SK-N-SH (cell line): Measurements from ENCODE around the gene AKR1E2. TPM values are rescaled to one million over a fixed set of nuclear protein-coding genes. Genes with fewer than 3 reads are reported as not detected.

ENCODE experiments used
- CTCF ChIA-PET: fragments of 300-600, 350-600 bp; formaldehyde crosslinking; extraction: SDS; loops from one replicate; lab custom pipeline; 2021; lab: Yijun Ruan, JAX
- POLR2A ChIA-PET: fragments of 350-600 bp; sonication (Branson Sonifier 250); formaldehyde crosslinking; extraction: SDS; loops from one replicate; lab custom pipeline; 2020; ENCODE audit warnings: antibody characterized with exemption, inconsistent platforms; lab: Yijun Ruan, JAX
- DNase-seq: peaks from one replicate; pipeline ENCODE4 v3.0.0; 2012
- H2AFZ ChIP-seq: fragments of 200-600 bp; sonication (generic); 2 replicates; pipeline ENCODE4 v1.8.1; 2016; ENCODE audit warnings: antibody characterized with exemption, mild to moderate bottlenecking, low read depth
- H3F3A ChIP-seq: fragments of 200-600 bp; sonication (generic); replicated peaks from 2 replicates; pipeline ENCODE3; 2016; ENCODE audit warnings: antibody characterized with exemption, mild to moderate bottlenecking; ENCODE audit not compliant: insufficient read depth
- H3K27ac ChIP-seq, 2 experiments: fragments of 200-500 bp in 1 of 2; fragments of 200-600 bp in 1 of 2; sonication (Bioruptor generic) in 1 of 2; sonication (generic), shearing (Covaris generic) in 1 of 2; 2 replicates each; pipeline versions ENCODE4 v1.5.1 to v1.6.1; 2014 to 2016; ENCODE audit warnings: low read depth in 2 of 2, inconsistent platforms in 1 of 2, low read length in 1 of 2, mild to moderate bottlenecking in 1 of 2, mixed read lengths in 1 of 2
- H3K27me3 ChIP-seq: fragments of 200-600 bp; sonication (generic), shearing (Covaris generic); 2 replicates; pipeline ENCODE4 v1.6.1; 2016; ENCODE audit warnings: mixed run types; ENCODE audit not compliant: insufficient read depth
- H3K36me3 ChIP-seq, 2 experiments: fragments of 200-500 bp in 1 of 2; fragments of 200-600 bp in 1 of 2; sonication (Bioruptor generic) in 1 of 2; sonication (generic) in 1 of 2; replicated peaks in 1 of 2; 2 replicates each; pipeline versions ENCODE3 to v1.5.1; 2014 to 2016; ENCODE audit warnings: low read length in 1 of 2, mild to moderate bottlenecking in 1 of 2; ENCODE audit not compliant: insufficient read depth in 2 of 2, control insufficient read depth in 1 of 2
- H3K4me1 ChIP-seq, 2 experiments: fragments of 200-500 bp in 1 of 2; fragments of 200-600 bp in 1 of 2; sonication (Bioruptor generic) in 1 of 2; sonication (generic), shearing (Covaris generic) in 1 of 2; 2 replicates each; pipeline versions ENCODE4 v1.5.1 to v1.6.1; 2014 to 2016; ENCODE audit warnings: low read depth in 1 of 2, low read length in 1 of 2, mixed run types in 1 of 2; ENCODE audit not compliant: insufficient read depth in 2 of 2, control insufficient read depth in 1 of 2
- H3K4me2 ChIP-seq: fragments of 200-600 bp; sonication (generic), shearing (Covaris generic); 2 replicates; pipeline ENCODE4 v1.6.1; 2017; ENCODE audit warnings: mixed run types
- H3K4me3 ChIP-seq, 2 experiments: fragments of 200-500 bp in 1 of 2; fragments of 200-600 bp in 1 of 2; sonication (Bioruptor generic) in 1 of 2; sonication (generic), shearing (Covaris generic) in 1 of 2; 2 replicates each; pipeline versions ENCODE4 v1.5.1 to v1.8.1; 2014 to 2016; ENCODE audit warnings: low read depth in 2 of 2, inconsistent platforms in 1 of 2, low read length in 1 of 2, mild to moderate bottlenecking in 1 of 2, mixed read lengths in 1 of 2, moderate library complexity in 1 of 2
- H3K79me2 ChIP-seq: fragments of 200-600 bp; sonication (generic); 2 replicates; pipeline ENCODE4 v1.8.1; 2017; ENCODE audit warnings: mild to moderate bottlenecking; ENCODE audit not compliant: insufficient read depth
- H3K9ac ChIP-seq: fragments of 200-600 bp; sonication (generic); 2 replicates; pipeline ENCODE4 v1.6.1; 2017; ENCODE audit warnings: mixed run types
- H3K9me2 ChIP-seq: fragments of 200-600 bp; sonication (generic); 2 replicates; pipeline ENCODE4 v1.6.1; 2017; ENCODE audit warnings: mixed run types
- H3K9me3 ChIP-seq: fragments of 200-600 bp; sonication (generic); 2 replicates; pipeline ENCODE4 v1.6.1; 2017; ENCODE audit warnings: mixed run types, mild to moderate bottlenecking, moderate library complexity
- H4K20me1 ChIP-seq: fragments of 200-600 bp; sonication (generic); 2 replicates; pipeline ENCODE4 v1.6.1; 2017; ENCODE audit warnings: mild to moderate bottlenecking, mixed run types; ENCODE audit not compliant: insufficient read depth
- ELF1 ChIP-seq: IDR thresholded peaks from 2 replicates; pipeline ENCODE4 v1.4.0; 2012
- EZH2phosphoT487 ChIP-seq: fragments of 200-600 bp; sonication (generic); IDR thresholded peaks from 2 replicates; pipeline ENCODE4 v1.6.1; 2017; ENCODE audit warnings: low read depth, mixed run types, mild to moderate bottlenecking, antibody characterized with exemption, moderate library complexity, borderline replicate concordance
- FOSL2 ChIP-seq: IDR thresholded peaks from 2 replicates; pipeline ENCODE4 v1.4.0; 2012; ENCODE audit warnings: low read depth, mild to moderate bottlenecking, moderate library complexity, borderline replicate concordance
- FOXJ3 ChIP-seq: sonication (generic); formaldehyde crosslinking; IDR thresholded peaks from 2 replicates; pipeline ENCODE4 v1.5.1; 2020; ENCODE audit warnings: mild to moderate bottlenecking, missing genetic modification reagents
- GABPA ChIP-seq: IDR thresholded peaks from 2 replicates; pipeline ENCODE4 v1.4.0; 2012; ENCODE audit warnings: low read depth, mild to moderate bottlenecking
- MAX ChIP-seq: IDR thresholded peaks from 2 replicates; pipeline ENCODE4 v1.4.0; 2012; ENCODE audit warnings: low read depth
- MEF2A ChIP-seq: IDR thresholded peaks from 2 replicates; pipeline ENCODE4 v1.4.0; 2012; ENCODE audit warnings: low read depth, borderline replicate concordance
- MXI1 ChIP-seq: IDR thresholded peaks from 2 replicates; pipeline ENCODE4 v1.6.1; 2012; ENCODE audit warnings: mild to moderate bottlenecking, low read depth, low read length, improper control_type of control experiment
- NRF1 ChIP-seq: IDR thresholded peaks from 2 replicates; pipeline ENCODE4 v1.6.1; 2012; ENCODE audit warnings: low read depth, mild to moderate bottlenecking, low read length
- PBX3 ChIP-seq: IDR thresholded peaks from 2 replicates; pipeline ENCODE4; 2012
- POLR2AphosphoS5 ChIP-seq: IDR thresholded peaks from 2 replicates; pipeline ENCODE4 v1.6.1; 2012; ENCODE audit warnings: low read depth, low read length
- RAD21 ChIP-seq: IDR thresholded peaks from 2 replicates; pipeline ENCODE4 v1.6.1; 2012; ENCODE audit warnings: mild to moderate bottlenecking, low read length
- RCOR1 ChIP-seq: fragments of 150-350 bp; IDR thresholded peaks from 2 replicates; pipeline ENCODE4 v1.6.1; 2017; ENCODE audit warnings: antibody characterized with exemption, low read length
- RFX5 ChIP-seq: IDR thresholded peaks from 2 replicates; pipeline ENCODE4 v1.6.1; 2012; ENCODE audit warnings: mild to moderate bottlenecking, improper control_type of control experiment, low read length
- SIN3A ChIP-seq: IDR thresholded peaks from 2 replicates; pipeline ENCODE4 v1.6.1; 2012; ENCODE audit warnings: low read depth, mild to moderate bottlenecking, low read length, moderate library complexity, borderline replicate concordance
- TEAD4 ChIP-seq: IDR thresholded peaks from 2 replicates; pipeline ENCODE4 v1.4.0; 2012; ENCODE audit warnings: mild to moderate bottlenecking, borderline replicate concordance; ENCODE audit not compliant: insufficient read depth
- USF1 ChIP-seq: IDR thresholded peaks from 2 replicates; pipeline ENCODE4 v1.4.0; 2012; ENCODE audit warnings: low read depth, borderline replicate concordance
- ZBTB33 ChIP-seq: IDR thresholded peaks from 2 replicates; pipeline ENCODE4 v1.4.0; 2012; ENCODE audit warnings: low read depth, borderline replicate concordance
- WGBS: methylation state at CpG from one replicate; pipeline ENCODE4 v1.1.6; 2017; ENCODE audit warnings: low lambda C conversion rate; 5-methylcytosine and 5-hydroxymethylcytosine counted together
- polyA plus RNA-seq, 3 experiments: library from polyadenylated mRNA; depleted of rRNA; stranded (reverse); fragments of >200 nt; gene quantifications; 2 replicates each; pipeline ENCODE4 v1.2.3, GENCODE V29; 2012
- TF ChIP-seq, protein P1 (sequence below): fragments of 150-350 bp; IDR thresholded peaks from 2 replicates; pipeline ENCODE4 v1.6.1; 2016; ENCODE audit warnings: mild to moderate bottlenecking, low read depth, low read length
- TF ChIP-seq, protein P2 (sequence below): fragments of 200-600 bp; sonication (generic); IDR thresholded peaks from 2 replicates; pipeline ENCODE4 v1.6.1; 2017; ENCODE audit warnings: antibody characterized with exemption, mild to moderate bottlenecking, moderate library complexity

Gene AKR1E2
- polyA plus RNA-seq, 1 of the 3 experiments (the other 2 are of a cell fraction): 5.8 TPM

- no peak for DNase-seq
- no peaks in the 10 kb centered on the region for H3K79me2 ChIP-seq
- H3K27me3 ChIP-seq: no peaks in the 10 kb centered on the region
- no peak for TF ChIP-seq TEAD4
- no peak for TF ChIP-seq RAD21
- no peak for TF ChIP-seq FOXJ3 (CRISPR knock-in tag)
- no peak for TF ChIP-seq EZH2phosphoT487
- TF ChIP-seq POLR2AphosphoS5: no peak
- no peak for TF ChIP-seq ZBTB33
- no peak for TF ChIP-seq ELF1
- no peak for TF ChIP-seq MEF2A
- no peak for TF ChIP-seq RFX5
- no peak for TF ChIP-seq RCOR1
- no peak for TF ChIP-seq USF1
- TF ChIP-seq PBX3: no peak
- no peak for TF ChIP-seq NRF1
- TF ChIP-seq FOSL2: no peak
- H4K20me1 ChIP-seq: no peaks in the 10 kb centered on the region
- peaks cover 0 to 28% of the 10 kb centered on the region in 2 experiments; a peak in 2 of 4 replicates for H3K4me1 ChIP-seq
- POLR2A ChIA-PET: no interaction called here
- H3K36me3 ChIP-seq: peaks cover 0 to 29% of the 10 kb centered on the region in 2 experiments
- H3K9me2 ChIP-seq: no peaks in the 10 kb centered on the region
- no peak overlapping the region for H3K4me2 ChIP-seq
- H3F3A ChIP-seq: no peaks in the 10 kb centered on the region
- 87% methylated on average over 4 of the region's 4 CpGs for WGBS
- no peak overlapping the region for H3K27ac ChIP-seq
- H3K9me3 ChIP-seq: no peaks in the 10 kb centered on the region
- no peak overlapping the region for H3K9ac ChIP-seq
- H3K4me3 ChIP-seq: no peak overlapping the region
- no peak overlapping the region for H2AFZ ChIP-seq
- CTCF ChIA-PET: interaction anchor here (1.1 to 6.9 kb wide), 4 partner anchors 15 to 20 kb away, joined by 3 to 81 read pairs (median 4); no protein-coding TSS in a partner anchor
Observed at GRCh38 chr10:4834898-4835405, 8.9 kb downstream of the AKR1E2 start.

GRCh38 chr10:4835494-4835918 lies 9.5 kb downstream of the AKR1E2 start:
- H3K9ac ChIP-seq: no peak overlapping the region
- no peaks in the 10 kb centered on the region for H3K9me3 ChIP-seq
- H3K4me2 ChIP-seq: no peak overlapping the region
- no peaks in the 10 kb centered on the region for H3K79me2 ChIP-seq
- H2AFZ ChIP-seq: no peak overlapping the region
- H3F3A ChIP-seq: no peaks in the 10 kb centered on the region
- H3K4me3 ChIP-seq: no peak overlapping the region
- H4K20me1 ChIP-seq: no peaks in the 10 kb centered on the region
- H3K9me2 ChIP-seq: no peaks in the 10 kb centered on the region
- POLR2A ChIA-PET: no interaction called here
- peaks cover 0 to 29% of the 10 kb centered on the region in 2 experiments for H3K36me3 ChIP-seq
- DNase-seq: no peak
- CTCF ChIA-PET: interaction anchor here (1.2 to 6.9 kb wide), 3 partner anchors 14 to 21 kb away, joined by 3 to 81 read pairs (median 4); no protein-coding TSS in a partner anchor
- no peak overlapping the region for H3K27ac ChIP-seq
- H3K27me3 ChIP-seq: no peaks in the 10 kb centered on the region
- WGBS: 87% methylated on average over 5 of the region's 5 CpGs
- peaks cover 0 to 28% of the 10 kb centered on the region in 2 experiments; a peak in 2 of 4 replicates for H3K4me1 ChIP-seq
- no peak for TF ChIP-seq MXI1
- no peak for TF ChIP-seq MAX
- no peak for TF ChIP-seq POLR2AphosphoS5
- no peak for TF ChIP-seq FOXJ3 (CRISPR knock-in tag)
- no peak for TF ChIP-seq RAD21
- TF ChIP-seq SIN3A: no peak
- TF ChIP-seq ELF1: no peak
- TF ChIP-seq, protein P1, sequence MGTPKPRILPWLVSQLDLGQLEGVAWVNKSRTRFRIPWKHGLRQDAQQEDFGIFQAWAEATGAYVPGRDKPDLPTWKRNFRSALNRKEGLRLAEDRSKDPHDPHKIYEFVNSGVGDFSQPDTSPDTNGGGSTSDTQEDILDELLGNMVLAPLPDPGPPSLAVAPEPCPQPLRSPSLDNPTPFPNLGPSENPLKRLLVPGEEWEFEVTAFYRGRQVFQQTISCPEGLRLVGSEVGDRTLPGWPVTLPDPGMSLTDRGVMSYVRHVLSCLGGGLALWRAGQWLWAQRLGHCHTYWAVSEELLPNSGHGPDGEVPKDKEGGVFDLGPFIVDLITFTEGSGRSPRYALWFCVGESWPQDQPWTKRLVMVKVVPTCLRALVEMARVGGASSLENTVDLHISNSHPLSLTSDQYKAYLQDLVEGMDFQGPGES: no peak
- TF ChIP-seq USF1: no peak
- no peak for TF ChIP-seq GABPA
- TF ChIP-seq, protein P2, sequence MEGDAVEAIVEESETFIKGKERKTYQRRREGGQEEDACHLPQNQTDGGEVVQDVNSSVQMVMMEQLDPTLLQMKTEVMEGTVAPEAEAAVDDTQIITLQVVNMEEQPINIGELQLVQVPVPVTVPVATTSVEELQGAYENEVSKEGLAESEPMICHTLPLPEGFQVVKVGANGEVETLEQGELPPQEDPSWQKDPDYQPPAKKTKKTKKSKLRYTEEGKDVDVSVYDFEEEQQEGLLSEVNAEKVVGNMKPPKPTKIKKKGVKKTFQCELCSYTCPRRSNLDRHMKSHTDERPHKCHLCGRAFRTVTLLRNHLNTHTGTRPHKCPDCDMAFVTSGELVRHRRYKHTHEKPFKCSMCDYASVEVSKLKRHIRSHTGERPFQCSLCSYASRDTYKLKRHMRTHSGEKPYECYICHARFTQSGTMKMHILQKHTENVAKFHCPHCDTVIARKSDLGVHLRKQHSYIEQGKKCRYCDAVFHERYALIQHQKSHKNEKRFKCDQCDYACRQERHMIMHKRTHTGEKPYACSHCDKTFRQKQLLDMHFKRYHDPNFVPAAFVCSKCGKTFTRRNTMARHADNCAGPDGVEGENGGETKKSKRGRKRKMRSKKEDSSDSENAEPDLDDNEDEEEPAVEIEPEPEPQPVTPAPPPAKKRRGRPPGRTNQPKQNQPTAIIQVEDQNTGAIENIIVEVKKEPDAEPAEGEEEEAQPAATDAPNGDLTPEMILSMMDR: no peak
